Activated CD4-positive, CD25-positive, alpha-beta regulatory T cell treated with anti-CD3 and anti-CD28 coated beads, Interleukin-2, amount 50 U/mL, for 16 hours (primary cell): ENCODE measurements around the gene MARCHF10.
"Not testable (repeated sequence)": the region's sequence is repeated elsewhere in the genome, so short reads cannot be mapped to it uniquely, and the experiment has no call there.

ENCODE experiments used
- DNase-seq: peaks from one replicate; pipeline ENCODE4 v3.0.0-alpha.2; 2020; ENCODE audit warnings: low read depth, low spot score

MARCHF10 gene

GRCh38 chr17:62717589-62717855 lies 90.6 kb downstream of the MARCHF10 start:
- DNase-seq, result no peak

- no peak for DNase-seq
Measured at GRCh38 chr17:62716834-62717588, 91.1 kb downstream of the MARCHF10 start.

- no peak for DNase-seq
Measured at GRCh38 chr17:62715882-62716390, 92.2 kb downstream of the MARCHF10 start.

GRCh38 chr17:62714016-62714777 lies 93.9 kb downstream of the MARCHF10 start:
- no peak for DNase-seq

GRCh38 chr17:62713086-62713881 lies 94.8 kb downstream of the MARCHF10 start:
- no peak for DNase-seq

GRCh38 chr17:62712171-62712581 lies 95.9 kb downstream of the MARCHF10 start:
- DNase-seq, result no peak

- DNase-seq, result no peak
Measured at GRCh38 chr17:62708587-62708986, 99.5 kb downstream of the MARCHF10 start.

- DNase-seq, result no peak
Measured at GRCh38 chr17:62707425-62707739, 100.7 kb downstream of the MARCHF10 start.

- no peak for DNase-seq
Measured at GRCh38 chr17:62706598-62707424, 101.3 kb downstream of the MARCHF10 start.

GRCh38 chr17:62705778-62706597 lies 102.1 kb downstream of the MARCHF10 start:
- no peak for DNase-seq

- no peak for DNase-seq
Measured at GRCh38 chr17:62705156-62705777, 102.8 kb downstream of the MARCHF10 start.

- DNase-seq, result no peak
Measured at GRCh38 chr17:62704381-62704971, 103.6 kb downstream of the MARCHF10 start.

- DNase-seq, result peak; percentile 39
Measured at GRCh38 chr17:62703776-62704380, 104.2 kb downstream of the MARCHF10 start.

- DNase-seq, result no peak
Measured at GRCh38 chr17:62703261-62703775, 104.8 kb downstream of the MARCHF10 start.

- DNase-seq, result no peak
Measured at GRCh38 chr17:62702746-62703260, 105.3 kb downstream of the MARCHF10 start.

- no peak for DNase-seq
Measured at GRCh38 chr17:62701706-62702085, 106.4 kb downstream of the MARCHF10 start.

GRCh38 chr17:62700964-62701705 lies 107.0 kb downstream of the MARCHF10 start:
- DNase-seq, result no peak

- DNase-seq, result not testable (repeated sequence)
Measured at GRCh38 chr17:62698459-62698858, 109.7 kb downstream of the MARCHF10 start.
